ENCODE data around the gene SAMD4A. TPM values are rescaled to one million over a fixed set of nuclear protein-coding genes. Genes with fewer than 3 reads are reported as not detected.

The SAMD4A gene
- total RNA-seq, 1 experiment from 2014 or later: 9.6 TPM

- Histone ChIP-seq H3K9ac (ENCODE audit: extremely low read depth, insufficient read length, low read length) (no peak overlapping the region), H4K5ac (ENCODE audit: insufficient read length, low read depth, low read length) (no peak overlapping the region), H3K14ac (ENCODE audit: insufficient read depth, low read length) (no peak overlapping the region), H3K4me1 (ENCODE audit: insufficient read depth, low read length) (peaks cover 9% of the 10 kb centered on the region; the same call in 1 of the 2 replicates), H3K79me1 (ENCODE audit: insufficient read depth, low read depth, low read length, poor library complexity, severe bottlenecking) (no peaks in the 10 kb centered on the region), H3K18ac (ENCODE audit: insufficient read length, low read depth, low read length) (no peak overlapping the region), H3K9me3 (ENCODE audit: control insufficient read depth, low read depth, low read length) (no peaks in the 10 kb centered on the region), H3K4me2 (ENCODE audit: insufficient read depth, insufficient read length, low read length) (no peak overlapping the region), H3K56ac (ENCODE audit: insufficient read length, low read depth, low read length) (no peak overlapping the region), H2BK15ac (ENCODE audit: low read depth, low read length) (no peak overlapping the region), H2BK5ac (ENCODE audit: insufficient read length, low read length) (no peak overlapping the region), H2BK120ac (ENCODE audit: low read depth, low read length, poor library complexity, severe bottlenecking) (no peak overlapping the region), H3K27ac (ENCODE audit: insufficient read length, low read depth, low read length) (no peak overlapping the region), H3K23me2 (ENCODE audit: insufficient read length, low read depth, low read length, poor library complexity, severe bottlenecking) (no peaks in the 10 kb centered on the region), H3K27me3 (ENCODE audit: insufficient read depth, low read length) (no peaks in the 10 kb centered on the region), H2BK12ac (ENCODE audit: insufficient read length, low read depth, low read length) (no peak overlapping the region), H2AFZ (ENCODE audit: low read length) (no peak overlapping the region), H3K23ac (ENCODE audit: insufficient read length, low read depth, low read length) (no peak overlapping the region), H2AK5ac (ENCODE audit: insufficient read length, low read length) (no peak overlapping the region), H3K79me2 (ENCODE audit: insufficient read depth, low read length) (no peaks in the 10 kb centered on the region), H2BK20ac (ENCODE audit: low read depth, low read length, poor library complexity, severe bottlenecking) (no peak overlapping the region), H3K4ac (ENCODE audit: low read depth, low read length) (no peak overlapping the region), H4K20me1 (ENCODE audit: control insufficient read depth, insufficient read depth, insufficient read length) (no peaks in the 10 kb centered on the region), H3T11ph (ENCODE audit: low read length) (no peak overlapping the region), H4K91ac (ENCODE audit: insufficient read length, low read depth, low read length) (no peak overlapping the region), H4K8ac (replicated peaks; ENCODE audit: insufficient read length, low read depth, low read length) (no peak overlapping the region)
- DNase-seq: no peak
- Mint-ChIP-seq H3K4me1 (peaks cover 18 to 19% of the 10 kb centered on the region in 2 experiments), H3K27me3 (ENCODE audit: low read depth) (no peaks in the 10 kb centered on the region; the same call in 1 of the 2 replicates), H3K4me3 (no peak overlapping the region), H3K9me3 (no peaks in the 10 kb centered on the region), H3K27ac (no peak overlapping the region; a peak in 1 of 7 replicates), H3K36me3 (ENCODE audit: insufficient read depth in 1 of 3, low read depth in 3 of 3) (no peaks in the 10 kb centered on the region)
- TF ChIP-seq CTCF (conservative IDR thresholded peaks at IDR 0.05): no peak
- WGBS (ENCODE audit: extremely low coverage, insufficient read length, low lambda C conversion rate): no CpG with 5 or more reads among the region's 12 CpGs
Measured at GRCh38 chr14:54776361-54777001, 209.6 kb downstream of the SAMD4A start.
